ENCODE measurements around the gene SLC16A4. TPM values are rescaled to one million over a fixed set of nuclear protein-coding genes. Genes with fewer than 3 reads are reported as not detected.
"Not testable (repeated sequence)": the region's sequence is repeated elsewhere in the genome, so short reads cannot be mapped to it uniquely, and the experiment has no call there.

The SLC16A4 gene
- total RNA-seq, 5 donors from 2014 or later (not counting 1 experiment from before 2014, with no cell fraction given) = 0.23 to 0.70 (median 0.35) TPM

GRCh38 chr1:110407260-110408210, 16.7 kb upstream of the SLC16A4 start, which contains the start of gene LAMTOR5:
Gene LAMTOR5, minus strand, starts transcription at chr1:110407694. Its CDS starts 74 bp downstream, at chr1:110407620.
- Mint-ChIP-seq H3K36me3 (peaks cover 7% of the 10 kb centered on the region), H3K4me3 (peak within 1 kb of the TSS; percentile 97 to 100 (median 98)), H3K4me1 (peaks cover 23 to 31% (median 30%) of the 10 kb centered on the region in 3 donors), H3K27ac (peak within 1 kb of the TSS; percentile 97 to 99), H3K9me3 (no peaks in the 10 kb centered on the region), H3K27me3 (no peaks in the 10 kb centered on the region)
- ChIA-PET POLR2A (interaction anchor here in 1 of 2 donors (1.3 kb wide), 1 partner anchor 69 kb away, joined by 5 read pairs; the partner anchor contains the start of gene RBM15), CTCF (interaction anchor here (0.6 to 2.6 kb wide), 6 partner anchors 55 to 379 kb away, joined by 3 to 25 read pairs (median 3); partner anchors contain the start of gene RBM15 (in 1 of the 2))
- DNase-seq = peak; percentile 78 to 94 (median 86)
- peak within 1 kb of the TSS; percentile 83 to 92 for H3K4me3 ChIP-seq (ENCODE audit: control insufficient read depth in 1 of 2, extremely low read depth in 1 of 2, low read length in 1 of 2)
- H3K27me3 ChIP-seq (replicated peaks in 1 of 2; ENCODE audit: control insufficient read depth in 2 of 2, extremely low read depth in 1 of 2, insufficient read depth in 2 of 2, low read length in 1 of 2) = no peaks in the 10 kb centered on the region
- peak; percentile 94 to 96 (median 96) for ATAC-seq (replicated peaks in 1 of 4)
- H3K9me3 ChIP-seq = no peaks in the 10 kb centered on the region
- H3K4me1 ChIP-seq (ENCODE audit: control insufficient read depth in 1 of 2, extremely low read depth in 1 of 2, insufficient read depth in 2 of 2, low read length in 2 of 2) = peaks cover 16% of the 10 kb centered on the region in 2 experiments
- peak within 1 kb of the TSS; percentile 85 for H3K27ac ChIP-seq (ENCODE audit: low read length)
- H3K36me3 ChIP-seq (ENCODE audit: control insufficient read depth in 2 of 2, extremely low read depth in 1 of 2, insufficient read depth in 1 of 2, low read length in 1 of 2) = peaks cover 0 to 22% of the 10 kb centered on the region in 2 donors
- WGBS (ENCODE audit: insufficient coverage) = under 1% methylated on average over 75 of the region's 76 CpGs

- H3K27me3 Mint-ChIP-seq; H3K9me3 Mint-ChIP-seq; DNase-seq; H3K9me3 ChIP-seq; POLR2A ChIA-PET; H3K27me3 ChIP-seq (replicated peaks in 1 of 2; ENCODE audit: control insufficient read depth in 2 of 2, extremely low read depth in 1 of 2, insufficient read depth in 2 of 2, low read length in 1 of 2); ATAC-seq (replicated peaks in 1 of 4): not testable (repeated sequence)
- Histone ChIP-seq H3K36me3 (ENCODE audit: control insufficient read depth in 2 of 2, extremely low read depth in 1 of 2, insufficient read depth in 1 of 2, low read length in 1 of 2) (peaks cover 0 to 31% of the 10 kb centered on the region in 2 donors), H3K27ac (ENCODE audit: low read length) (peak overlapping the region; percentile 85), H3K4me1 (ENCODE audit: control insufficient read depth in 1 of 2, extremely low read depth in 1 of 2, insufficient read depth in 2 of 2, low read length in 2 of 2) (peaks cover 15 to 16% of the 10 kb centered on the region in 2 experiments), H3K4me3 (ENCODE audit: control insufficient read depth in 1 of 2, extremely low read depth in 1 of 2, low read length in 1 of 2) (peak overlapping the region; percentile 83 to 92)
- WGBS (ENCODE audit: insufficient coverage) = no CpG with 5 or more reads among the region's 15 CpGs
- Mint-ChIP-seq H3K36me3 (peaks cover 11% of the 10 kb centered on the region), H3K27ac (peak overlapping the region; percentile 97 to 99), H3K4me3 (peak overlapping the region; percentile 97 to 100 (median 98)), H3K4me1 (peaks cover 17 to 30% (median 30%) of the 10 kb centered on the region in 3 donors)
- CTCF ChIA-PET = interaction anchor here in 1 of 2 donors (1.0 kb wide), 1 partner anchor 54 kb away, joined by 3 read pairs; no protein-coding TSS in a partner anchor
Observed at GRCh38 chr1:110406407-110406806, 15.6 kb upstream of the SLC16A4 start.

- Mint-ChIP-seq H3K4me3 (no peak overlapping the region), H3K4me1 (peaks cover 17 to 30% (median 29%) of the 10 kb centered on the region in 3 donors), H3K27ac (no peak overlapping the region), H3K36me3 (peaks cover 21% of the 10 kb centered on the region), H3K27me3 (no peaks in the 10 kb centered on the region), H3K9me3 (no peaks in the 10 kb centered on the region)
- H3K36me3 ChIP-seq (ENCODE audit: control insufficient read depth in 2 of 2, extremely low read depth in 1 of 2, insufficient read depth in 1 of 2, low read length in 1 of 2) = peaks cover 0 to 49% of the 10 kb centered on the region in 2 donors
- no peak for ATAC-seq (replicated peaks in 1 of 4)
- CTCF ChIA-PET = no interaction called here
- 100% methylated on average over 1 of the region's 4 CpGs for WGBS (ENCODE audit: insufficient coverage)
- H3K4me3 ChIP-seq (ENCODE audit: control insufficient read depth in 1 of 2, extremely low read depth in 1 of 2, low read length in 1 of 2) = no peak overlapping the region
- H3K9me3 ChIP-seq = no peaks in the 10 kb centered on the region
- peaks cover 15 to 16% of the 10 kb centered on the region in 2 experiments for H3K4me1 ChIP-seq (ENCODE audit: control insufficient read depth in 1 of 2, extremely low read depth in 1 of 2, insufficient read depth in 2 of 2, low read length in 2 of 2)
- no peak overlapping the region for H3K27ac ChIP-seq (ENCODE audit: low read length)
- POLR2A ChIA-PET = interaction anchor here in 1 of 2 donors (0.7 kb wide), 1 partner anchor 289 kb away, joined by 5 read pairs; no protein-coding TSS in a partner anchor
- no peaks in the 10 kb centered on the region for H3K27me3 ChIP-seq (replicated peaks in 1 of 2; ENCODE audit: control insufficient read depth in 2 of 2, extremely low read depth in 1 of 2, insufficient read depth in 2 of 2, low read length in 1 of 2)
- DNase-seq = no peak
Observed at GRCh38 chr1:110404401-110404800, 13.6 kb upstream of the SLC16A4 start.

GRCh38 chr1:110403805-110404204, 13.0 kb upstream of the SLC16A4 start:
- no peak overlapping the region for H3K27ac Mint-ChIP-seq
- peaks cover 21% of the 10 kb centered on the region for H3K36me3 Mint-ChIP-seq
- peaks cover 0 to 52% of the 10 kb centered on the region in 2 donors for H3K36me3 ChIP-seq (ENCODE audit: control insufficient read depth in 2 of 2, extremely low read depth in 1 of 2, insufficient read depth in 1 of 2, low read length in 1 of 2)

GRCh38 chr1:110396259-110396958, 5.6 kb upstream of the SLC16A4 start:
- POLR2A ChIA-PET; H3K9me3 Mint-ChIP-seq; H3K27ac ChIP-seq (ENCODE audit: low read length); CTCF ChIA-PET; H3K4me3 ChIP-seq (ENCODE audit: control insufficient read depth in 1 of 2, extremely low read depth in 1 of 2, low read length in 1 of 2); H3K9me3 ChIP-seq; H3K4me1 Mint-ChIP-seq; DNase-seq; H3K27me3 Mint-ChIP-seq; H3K27ac Mint-ChIP-seq; H3K4me1 ChIP-seq (ENCODE audit: control insufficient read depth in 1 of 2, extremely low read depth in 1 of 2, insufficient read depth in 2 of 2, low read length in 2 of 2); H3K27me3 ChIP-seq (replicated peaks in 1 of 2; ENCODE audit: control insufficient read depth in 2 of 2, extremely low read depth in 1 of 2, insufficient read depth in 2 of 2, low read length in 1 of 2); ATAC-seq (replicated peaks in 1 of 4); H3K4me3 Mint-ChIP-seq: not testable (repeated sequence)
- 98% methylated on average over 48 of the region's 48 CpGs for WGBS (ENCODE audit: insufficient coverage)
- peaks cover 32% of the 10 kb centered on the region for H3K36me3 Mint-ChIP-seq
- peaks cover 0 to 35% of the 10 kb centered on the region in 2 donors for H3K36me3 ChIP-seq (ENCODE audit: control insufficient read depth in 2 of 2, extremely low read depth in 1 of 2, insufficient read depth in 1 of 2, low read length in 1 of 2)

More at GRCh38 chr1:110403805-110404204, 13.0 kb upstream of the SLC16A4 start:
- WGBS (ENCODE audit: insufficient coverage) = 100% methylated on average over 2 of the region's 5 CpGs
- H3K9me3 Mint-ChIP-seq = no peaks in the 10 kb centered on the region
- no peaks in the 10 kb centered on the region for H3K27me3 ChIP-seq (replicated peaks in 1 of 2; ENCODE audit: control insufficient read depth in 2 of 2, extremely low read depth in 1 of 2, insufficient read depth in 2 of 2, low read length in 1 of 2)
- H3K4me1 ChIP-seq (ENCODE audit: control insufficient read depth in 1 of 2, extremely low read depth in 1 of 2, insufficient read depth in 2 of 2, low read length in 2 of 2) = peaks cover 15 to 16% of the 10 kb centered on the region in 2 experiments
- ATAC-seq (replicated peaks in 1 of 4) (no peak), DNase-seq (no peak)
- no peak overlapping the region for H3K4me3 Mint-ChIP-seq
- no peaks in the 10 kb centered on the region for H3K9me3 ChIP-seq
- H3K27me3 Mint-ChIP-seq = no peaks in the 10 kb centered on the region
- H3K4me1 Mint-ChIP-seq = peaks cover 14 to 29% (median 26%) of the 10 kb centered on the region in 3 donors
- ChIA-PET POLR2A (interaction anchor here in 1 of 2 donors (0.6 to 0.7 kb wide), 2 partner anchors 8 to 1069 kb away, joined by 3 read pairs; no protein-coding TSS in a partner anchor), CTCF (no interaction called here)
- H3K27ac ChIP-seq (ENCODE audit: low read length) = no peak overlapping the region
- H3K4me3 ChIP-seq (ENCODE audit: control insufficient read depth in 1 of 2, extremely low read depth in 1 of 2, low read length in 1 of 2) = no peak overlapping the region

- Histone ChIP-seq H3K27me3 (replicated peaks in 1 of 2; ENCODE audit: control insufficient read depth in 2 of 2, extremely low read depth in 1 of 2, insufficient read depth in 2 of 2, low read length in 1 of 2) (no peaks in the 10 kb centered on the region), H3K27ac (ENCODE audit: low read length) (no peak overlapping the region), H3K4me1 (ENCODE audit: control insufficient read depth in 1 of 2, extremely low read depth in 1 of 2, insufficient read depth in 2 of 2, low read length in 2 of 2) (no peaks in the 10 kb centered on the region), H3K9me3 (no peaks in the 10 kb centered on the region), H3K36me3 (ENCODE audit: control insufficient read depth in 2 of 2, extremely low read depth in 1 of 2, insufficient read depth in 1 of 2, low read length in 1 of 2) (peaks cover 0 to 17% of the 10 kb centered on the region in 2 donors), H3K4me3 (ENCODE audit: control insufficient read depth in 1 of 2, extremely low read depth in 1 of 2, low read length in 1 of 2) (no peak overlapping the region)
- WGBS (ENCODE audit: insufficient coverage) = 100% methylated on average over 1 of the region's 3 CpGs
- DNase-seq (no peak), ATAC-seq (replicated peaks in 1 of 4) (no peak)
- no peaks in the 10 kb centered on the region for H3K27me3 Mint-ChIP-seq
- POLR2A ChIA-PET = no interaction called here
- no peak overlapping the region for H3K27ac Mint-ChIP-seq
- peaks cover 23% of the 10 kb centered on the region for H3K36me3 Mint-ChIP-seq
- no peaks in the 10 kb centered on the region for H3K4me1 Mint-ChIP-seq
- no peaks in the 10 kb centered on the region for H3K9me3 Mint-ChIP-seq
- CTCF ChIA-PET = interaction anchor here in 1 of 2 donors (0.6 kb wide), 1 partner anchor 64 kb away, joined by 6 read pairs; no protein-coding TSS in a partner anchor
- no peak overlapping the region for H3K4me3 Mint-ChIP-seq
Observed at GRCh38 chr1:110394493-110394820, 3.6 kb upstream of the SLC16A4 start.
